ENCODE measurements around the gene DSG2. TPM values are rescaled to one million over a fixed set of nuclear protein-coding genes. Genes with fewer than 3 reads are reported as not detected.

The DSG2 gene
- total and polyA plus RNA-seq, 3 donors from 2014 or later = 5.9 to 8.6 (median 7.0) TPM

- intact Hi-C loops (cut with DNase I; ENCODE audit: low total_unique reads) = no loop called here
- no peak for DNase-seq
- Histone ChIP-seq H3K36me3 (ENCODE audit: low read depth, missing control alignments) (no peaks in the 10 kb centered on the region), H3K27me3 (no peaks in the 10 kb centered on the region), H3K9me3 (no peaks in the 10 kb centered on the region), H3K4me1 (no peaks in the 10 kb centered on the region), H3K4me3 (no peak overlapping the region), H3K27ac (no peak overlapping the region)
- WGBS, 2 donors = 71 to 81% methylated on average over 3 of the region's 3 CpGs
- TF ChIP-seq CTCF (IDR thresholded peaks at IDR 0.05) (no peak), POLR2A (IDR thresholded peaks at IDR 0.05) (no peak)
Measured at GRCh38 chr18:31509571-31509970, 11.6 kb downstream of the DSG2 start.

GRCh38 chr18:31510319-31510718, 12.3 kb downstream of the DSG2 start:
- TF ChIP-seq POLR2A (IDR thresholded peaks at IDR 0.05) = no peak
- TF ChIP-seq CTCF (IDR thresholded peaks at IDR 0.05) = no peak
- intact Hi-C loops (cut with DNase I; ENCODE audit: low total_unique reads) = no loop called here
- no peak for DNase-seq

GRCh38 chr18:31511098-31511497, 13.1 kb downstream of the DSG2 start:
- Histone ChIP-seq H3K27ac (no peak overlapping the region), H3K4me1 (no peaks in the 10 kb centered on the region), H3K9me3 (no peaks in the 10 kb centered on the region), H3K27me3 (no peaks in the 10 kb centered on the region), H3K36me3 (ENCODE audit: low read depth, missing control alignments) (no peaks in the 10 kb centered on the region), H3K4me3 (no peak overlapping the region)
- no peak for DNase-seq
- WGBS, 2 donors = 69 to 79% methylated on average over 6 of the region's 6 CpGs
- intact Hi-C loops (cut with DNase I; ENCODE audit: low total_unique reads) = no loop called here
- no peak for TF ChIP-seq CTCF (IDR thresholded peaks at IDR 0.05)
- no peak for TF ChIP-seq POLR2A (IDR thresholded peaks at IDR 0.05)

More at GRCh38 chr18:31510319-31510718, 12.3 kb downstream of the DSG2 start:
- Histone ChIP-seq H3K9me3 (no peaks in the 10 kb centered on the region), H3K27me3 (no peaks in the 10 kb centered on the region), H3K4me3 (no peak overlapping the region), H3K4me1 (no peaks in the 10 kb centered on the region), H3K27ac (no peak overlapping the region), H3K36me3 (ENCODE audit: low read depth, missing control alignments) (no peaks in the 10 kb centered on the region)

- no peaks in the 10 kb centered on the region for H3K36me3 ChIP-seq (ENCODE audit: low read depth, missing control alignments)
- H3K4me1 ChIP-seq = no peaks in the 10 kb centered on the region
- no peaks in the 10 kb centered on the region for H3K9me3 ChIP-seq
- no peak overlapping the region for H3K4me3 ChIP-seq
- intact Hi-C loops (cut with DNase I; ENCODE audit: low total_unique reads) = no loop called here
- TF ChIP-seq POLR2A (IDR thresholded peaks at IDR 0.05) (no peak), CTCF (IDR thresholded peaks at IDR 0.05) (no peak)
- no peak for DNase-seq
- H3K27me3 ChIP-seq = no peaks in the 10 kb centered on the region
- WGBS, 2 donors = 69 to 81% methylated on average over 6 of the region's 6 CpGs
- H3K27ac ChIP-seq = no peak overlapping the region
Measured at GRCh38 chr18:31512203-31512764, 14.3 kb downstream of the DSG2 start.

GRCh38 chr18:31513189-31513935, 15.4 kb downstream of the DSG2 start:
- no peaks in the 10 kb centered on the region for H3K27me3 ChIP-seq
- no peak overlapping the region for H3K27ac ChIP-seq
- H3K9me3 ChIP-seq = no peaks in the 10 kb centered on the region
- no peak for DNase-seq
- H3K4me3 ChIP-seq = no peak overlapping the region
- intact Hi-C loops (cut with DNase I; ENCODE audit: low total_unique reads) = no loop called here
- no peaks in the 10 kb centered on the region for H3K36me3 ChIP-seq (ENCODE audit: low read depth, missing control alignments)
- H3K4me1 ChIP-seq = no peaks in the 10 kb centered on the region
- 45 to 51% methylated on average over 4 of the region's 4 CpGs for WGBS, 2 donors
- TF ChIP-seq CTCF (IDR thresholded peaks at IDR 0.05) (no peak), POLR2A (IDR thresholded peaks at IDR 0.05) (no peak)
